ENCODE results near the gene SUMO4.
A peak's percentile ranks its signal among the peaks of the same experiment; 100 is the strongest.

Gene SUMO4

GRCh38 chr6:149373511-149373910 lies 26.6 kb upstream of the SUMO4 start:
- H3K4me1 Mint-ChIP-seq = peaks cover 70% of the 10 kb centered on the region
- H3K27me3 Mint-ChIP-seq = no peaks in the 10 kb centered on the region
- DNase-seq (no peak), ATAC-seq (peak; percentile 49)
- peaks cover 48% of the 10 kb centered on the region for H3K36me3 Mint-ChIP-seq (ENCODE audit: low read depth)
- peak overlapping the region; percentile 1 for H3K4me3 Mint-ChIP-seq
- H3K27ac Mint-ChIP-seq = peak overlapping the region; percentile 68
- H3K9me3 Mint-ChIP-seq = no peaks in the 10 kb centered on the region

GRCh38 chr6:149379977-149380376 lies 20.1 kb upstream of the SUMO4 start:
- ATAC-seq (no peak), DNase-seq (no peak)
- Mint-ChIP-seq H3K9me3 (no peaks in the 10 kb centered on the region), H3K27ac (peak overlapping the region; percentile 68), H3K4me3 (no peak overlapping the region), H3K4me1 (peaks cover 73% of the 10 kb centered on the region), H3K36me3 (ENCODE audit: low read depth) (peaks cover 74% of the 10 kb centered on the region), H3K27me3 (no peaks in the 10 kb centered on the region)

- H3K9me3 Mint-ChIP-seq = no peaks in the 10 kb centered on the region
- H3K27ac Mint-ChIP-seq = peak overlapping the region; percentile 71
- no peaks in the 10 kb centered on the region for H3K27me3 Mint-ChIP-seq
- ATAC-seq (peak; percentile 98), DNase-seq (no peak)
- peaks cover 76% of the 10 kb centered on the region for H3K36me3 Mint-ChIP-seq (ENCODE audit: low read depth)
- H3K4me3 Mint-ChIP-seq = no peak overlapping the region
- peaks cover 68% of the 10 kb centered on the region for H3K4me1 Mint-ChIP-seq
Observed at GRCh38 chr6:149380523-149380922, 19.5 kb upstream of the SUMO4 start.

GRCh38 chr6:149383371-149383770 lies 16.7 kb upstream of the SUMO4 start:
- DNase-seq = no peak
- H3K27me3 Mint-ChIP-seq = no peaks in the 10 kb centered on the region
- H3K36me3 Mint-ChIP-seq (ENCODE audit: low read depth) = peaks cover 89% of the 10 kb centered on the region
- H3K4me3 Mint-ChIP-seq = no peak overlapping the region
- no peak overlapping the region for H3K27ac Mint-ChIP-seq
- H3K4me1 Mint-ChIP-seq = peaks cover 68% of the 10 kb centered on the region
- no peak for ATAC-seq
- peaks cover 17% of the 10 kb centered on the region for H3K9me3 Mint-ChIP-seq

- peaks cover 62% of the 10 kb centered on the region for H3K4me1 Mint-ChIP-seq
- peaks cover 85% of the 10 kb centered on the region for H3K36me3 Mint-ChIP-seq (ENCODE audit: low read depth)
- H3K9me3 Mint-ChIP-seq = peaks cover 17% of the 10 kb centered on the region
- DNase-seq = no peak
- H3K27ac Mint-ChIP-seq = peak overlapping the region; percentile 55
- no peaks in the 10 kb centered on the region for H3K27me3 Mint-ChIP-seq
- no peak overlapping the region for H3K4me3 Mint-ChIP-seq
- no peak for ATAC-seq
Observed at GRCh38 chr6:149384464-149384863, 15.6 kb upstream of the SUMO4 start.

GRCh38 chr6:149385998-149386646 lies 13.9 kb upstream of the SUMO4 start:
- Mint-ChIP-seq H3K4me1 (peaks cover 61% of the 10 kb centered on the region), H3K27ac (peak overlapping the region; percentile 12), H3K36me3 (ENCODE audit: low read depth) (peaks cover 87% of the 10 kb centered on the region), H3K27me3 (no peaks in the 10 kb centered on the region), H3K9me3 (peaks cover 21% of the 10 kb centered on the region), H3K4me3 (no peak overlapping the region)
- no peak for DNase-seq
- no peak for ATAC-seq

GRCh38 chr6:149387779-149388512 lies 12.1 kb upstream of the SUMO4 start:
- ATAC-seq (no peak), DNase-seq (no peak)
- peaks cover 64% of the 10 kb centered on the region for H3K4me1 Mint-ChIP-seq
- no peak overlapping the region for H3K4me3 Mint-ChIP-seq
- no peaks in the 10 kb centered on the region for H3K27me3 Mint-ChIP-seq
- H3K36me3 Mint-ChIP-seq (ENCODE audit: low read depth) = peaks cover 88% of the 10 kb centered on the region
- H3K9me3 Mint-ChIP-seq = peaks cover 21% of the 10 kb centered on the region
- H3K27ac Mint-ChIP-seq = no peak overlapping the region

- no peaks in the 10 kb centered on the region for H3K27me3 Mint-ChIP-seq
- peaks cover 21% of the 10 kb centered on the region for H3K9me3 Mint-ChIP-seq
- H3K36me3 Mint-ChIP-seq (ENCODE audit: low read depth) = peaks cover 84% of the 10 kb centered on the region
- ATAC-seq = no peak
- DNase-seq = no peak
- no peak overlapping the region for H3K27ac Mint-ChIP-seq
- no peak overlapping the region for H3K4me3 Mint-ChIP-seq
- H3K4me1 Mint-ChIP-seq = peaks cover 67% of the 10 kb centered on the region
Observed at GRCh38 chr6:149389509-149390297, 10.4 kb upstream of the SUMO4 start.

GRCh38 chr6:149392093-149392492 lies 8.0 kb upstream of the SUMO4 start:
- ATAC-seq = no peak
- Mint-ChIP-seq H3K9me3 (peaks cover 6% of the 10 kb centered on the region), H3K4me3 (no peak overlapping the region), H3K4me1 (peaks cover 67% of the 10 kb centered on the region), H3K27me3 (no peaks in the 10 kb centered on the region), H3K36me3 (ENCODE audit: low read depth) (peaks cover 83% of the 10 kb centered on the region), H3K27ac (peak overlapping the region; percentile 20)
- no peak for DNase-seq

- H3K27ac Mint-ChIP-seq = peak overlapping the region; percentile 13
- no peak overlapping the region for H3K4me3 Mint-ChIP-seq
- no peak for ATAC-seq
- no peaks in the 10 kb centered on the region for H3K27me3 Mint-ChIP-seq
- H3K9me3 Mint-ChIP-seq = peaks cover 4% of the 10 kb centered on the region
- DNase-seq = no peak
- peaks cover 83% of the 10 kb centered on the region for H3K36me3 Mint-ChIP-seq (ENCODE audit: low read depth)
- H3K4me1 Mint-ChIP-seq = peaks cover 65% of the 10 kb centered on the region
Observed at GRCh38 chr6:149392535-149392934, 7.5 kb upstream of the SUMO4 start.

- Mint-ChIP-seq H3K9me3 (peaks cover 4% of the 10 kb centered on the region), H3K4me3 (no peak overlapping the region), H3K27ac (peak overlapping the region; percentile 29), H3K36me3 (ENCODE audit: low read depth) (peaks cover 81% of the 10 kb centered on the region), H3K27me3 (no peaks in the 10 kb centered on the region), H3K4me1 (peaks cover 62% of the 10 kb centered on the region)
- peak; percentile 40 for ATAC-seq
- no peak for DNase-seq
Observed at GRCh38 chr6:149393002-149393679, 6.9 kb upstream of the SUMO4 start.

GRCh38 chr6:149395185-149395584 lies 4.9 kb upstream of the SUMO4 start:
- Mint-ChIP-seq H3K27ac (no peak overlapping the region), H3K9me3 (peaks cover 4% of the 10 kb centered on the region), H3K27me3 (no peaks in the 10 kb centered on the region), H3K36me3 (ENCODE audit: low read depth) (peaks cover 75% of the 10 kb centered on the region), H3K4me3 (no peak overlapping the region), H3K4me1 (peaks cover 52% of the 10 kb centered on the region)
- DNase-seq = no peak
- ATAC-seq = no peak

- Mint-ChIP-seq H3K27ac (no peak overlapping the region), H3K36me3 (ENCODE audit: low read depth) (peaks cover 77% of the 10 kb centered on the region), H3K4me1 (peaks cover 33% of the 10 kb centered on the region), H3K4me3 (no peak overlapping the region), H3K27me3 (no peaks in the 10 kb centered on the region), H3K9me3 (no peaks in the 10 kb centered on the region)
- no peak for ATAC-seq
- DNase-seq = no peak
Observed at GRCh38 chr6:149397384-149397783, 2.7 kb upstream of the SUMO4 start.

GRCh38 chr6:149403534-149403933 lies 3.5 kb downstream of the SUMO4 start:
- Mint-ChIP-seq H3K4me3 (no peak overlapping the region), H3K9me3 (no peaks in the 10 kb centered on the region), H3K36me3 (ENCODE audit: low read depth) (peaks cover 69% of the 10 kb centered on the region), H3K27ac (peak overlapping the region; percentile 34), H3K27me3 (no peaks in the 10 kb centered on the region), H3K4me1 (peaks cover 26% of the 10 kb centered on the region)
- DNase-seq = no peak
- ATAC-seq = no peak

Data from activated naive CD8-positive, alpha-beta T cell treated with anti-CD3 and anti-CD28 coated beads, Interleukin-2, amount 50 U/mL, for 24 hours (primary cell).